Astrocyte of the cerebellum (primary cell): Measurements from ENCODE around the gene GOLIM4.

Experiments
- DNase-seq: peaks from one replicate; pipeline ENCODE4 v3.0.0-alpha.2; 2011; ENCODE audit warnings: low read depth
- H3K4me3 ChIP-seq: 2 replicates; pipeline ENCODE4 v1.5.1; 2011; ENCODE audit warnings: mild to moderate bottlenecking, low read depth, low read length, moderate library complexity
- CTCF ChIP-seq: IDR thresholded peaks from 2 replicates; pipeline ENCODE4 v1.5.1; 2012; ENCODE audit warnings: low read length, low read depth, moderate library complexity, mild to moderate bottlenecking; ENCODE audit errors: missing control alignments
- in situ Hi-C: cut with HindIII; loops from 2 replicates; pipeline ENCODE4 v1.10.0; 2017; ENCODE audit warnings: low sequenced_read_pairs

GOLIM4 gene

DNA sequence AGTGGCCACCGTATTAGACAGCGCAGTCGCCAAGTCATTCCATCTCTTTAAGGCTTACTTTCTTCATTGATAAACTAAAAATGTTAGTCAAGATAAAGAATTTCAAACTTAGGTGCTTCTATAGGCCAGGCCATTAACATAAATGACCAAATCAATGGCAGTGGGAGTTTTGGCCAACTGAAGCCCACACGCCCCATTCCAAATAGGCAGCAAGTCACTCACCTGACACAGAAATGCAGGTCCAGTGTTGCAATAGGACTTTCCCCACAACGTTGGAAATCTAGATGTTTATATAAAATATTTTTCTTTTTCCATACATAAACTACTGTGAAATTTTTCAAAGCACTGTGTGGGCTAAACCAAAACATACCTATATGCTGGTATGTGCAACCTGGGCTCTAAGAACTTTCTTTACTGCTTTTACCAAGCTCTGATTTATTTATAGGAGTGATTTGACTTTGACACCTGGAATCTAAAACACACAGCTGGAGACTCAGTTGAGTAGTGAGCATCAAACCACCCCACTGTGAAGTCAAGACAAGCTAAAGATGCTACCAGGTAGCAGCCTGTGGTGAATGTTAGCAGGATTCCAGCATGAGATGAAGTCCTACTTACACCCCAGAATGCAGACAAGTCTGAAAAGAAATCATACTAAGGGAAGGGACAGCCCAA is 15.1 kb downstream of the GOLIM4 start:
- TF ChIP-seq CTCF = no peak
- H3K4me3 ChIP-seq = no peak overlapping the region
- DNase-seq = no peak
- in situ Hi-C loops = no loop called here

- no peak overlapping the region for H3K4me3 ChIP-seq
- TF ChIP-seq CTCF = no peak
- in situ Hi-C loops = no loop called here
- DNase-seq = no peak
Observed at GRCh38 chr3:168080022-168080421, 15.7 kb downstream of the GOLIM4 start.

- no peak for DNase-seq
- no peak for TF ChIP-seq CTCF
- in situ Hi-C loops = no loop called here
- H3K4me3 ChIP-seq = no peak overlapping the region
Observed at GRCh38 chr3:168077091-168077490, 18.6 kb downstream of the GOLIM4 start.

DNA sequence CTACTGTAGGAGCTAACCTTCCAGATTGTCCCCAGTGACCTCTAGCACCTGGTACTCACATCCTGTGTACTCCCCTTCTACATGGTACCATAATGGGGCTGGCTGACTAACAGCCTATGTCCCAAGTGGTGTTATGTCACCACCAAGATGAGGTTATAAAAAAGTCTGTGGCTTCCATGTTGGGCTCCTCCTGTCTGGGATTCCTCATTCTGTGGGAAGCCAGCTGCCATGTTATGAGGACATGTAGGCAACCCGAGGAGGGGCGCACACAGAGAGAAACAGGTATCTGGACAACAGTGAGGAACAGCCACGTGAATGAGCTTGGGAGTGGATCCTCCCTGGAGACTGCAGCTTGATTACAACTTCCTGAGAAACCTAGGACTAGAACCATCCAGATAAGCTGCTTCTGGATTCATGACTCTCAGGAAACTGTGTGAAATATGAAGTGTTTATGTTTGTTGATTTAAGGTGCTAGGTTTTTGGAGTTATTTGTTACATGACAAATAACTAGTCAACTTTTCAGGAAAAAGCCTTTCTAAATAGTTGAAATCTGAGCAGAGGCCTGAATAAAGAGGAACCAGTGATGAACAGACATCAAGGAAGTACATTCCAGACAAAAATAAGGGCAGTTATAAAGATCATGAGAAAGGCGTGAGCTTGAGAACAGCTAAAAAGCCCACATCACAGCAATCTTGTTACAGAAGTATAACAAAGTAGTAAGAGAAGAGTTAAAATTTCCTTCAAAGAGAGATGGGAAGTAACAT is 21.7 kb downstream of the GOLIM4 start:
- H3K4me3 ChIP-seq = no peak overlapping the region
- in situ Hi-C loops = no loop called here
- TF ChIP-seq CTCF = no peak
- DNase-seq = no peak

DNA sequence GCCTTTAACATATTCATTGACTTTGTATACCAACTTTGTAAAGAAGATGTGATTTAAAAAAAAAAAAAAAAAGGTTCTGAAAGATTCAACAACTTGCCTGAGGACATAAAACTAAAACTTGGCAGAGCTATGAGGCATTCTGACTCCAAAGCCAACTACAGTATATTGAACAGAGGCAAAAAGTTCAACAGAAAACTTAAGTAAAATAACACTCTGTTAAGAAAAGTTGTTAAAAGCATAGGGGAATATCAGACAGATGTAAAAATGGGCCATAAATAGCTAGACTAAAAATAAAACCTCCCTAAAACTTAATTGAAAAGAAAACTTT is 23.4 kb downstream of the GOLIM4 start:
- TF ChIP-seq CTCF = no peak
- no peak overlapping the region for H3K4me3 ChIP-seq
- in situ Hi-C loops = no loop called here
- no peak for DNase-seq

DNA sequence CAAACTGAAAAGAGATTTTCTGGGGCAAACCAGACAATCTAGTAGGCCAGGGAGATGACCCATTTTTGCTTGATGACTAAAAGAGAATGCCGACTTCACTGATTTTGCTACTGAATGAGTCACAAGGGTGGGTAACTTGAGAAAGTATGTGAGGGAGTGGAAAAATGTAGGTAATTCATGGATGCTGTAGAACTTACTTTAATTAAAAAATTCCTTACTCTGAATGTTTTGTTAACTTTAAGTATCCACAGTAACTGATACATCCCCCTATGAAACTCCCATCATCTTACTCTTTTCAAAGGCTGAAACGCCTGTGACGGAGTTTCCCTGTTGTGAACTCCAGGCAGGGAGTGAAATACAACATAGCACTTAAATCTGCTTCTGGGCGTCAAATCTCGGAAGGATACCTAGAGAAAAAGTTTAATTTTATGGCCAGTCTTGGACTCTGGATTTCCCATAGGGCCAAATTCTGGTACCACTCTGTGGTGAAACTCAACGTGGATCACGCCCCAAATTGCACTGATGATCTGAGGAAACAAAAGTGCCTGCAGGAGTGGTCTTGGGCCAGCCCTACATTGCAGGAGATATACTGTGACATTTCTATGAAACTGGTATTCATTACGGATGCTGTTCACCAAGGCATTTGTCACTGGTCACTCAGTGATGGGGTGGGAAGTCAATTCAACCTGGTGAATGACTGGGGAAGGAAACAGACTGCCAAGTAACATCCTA is 24.0 kb downstream of the GOLIM4 start:
- in situ Hi-C loops = no loop called here
- no peak for TF ChIP-seq CTCF
- DNase-seq = peak; percentile 66
- no peak overlapping the region for H3K4me3 ChIP-seq
